Breast epithelium (tissue), 3 donors: ENCODE results near the gene OSTM1.

Experiments
- POLR2A ChIP-seq: fragments of 450-650 bp; IDR thresholded peaks from one replicate; pipeline ENCODE4 v1.6.1; 2016; ENCODE audit warnings: antibody characterized with exemption, mild to moderate bottlenecking, moderate library complexity
- POLR2AphosphoS5 ChIP-seq, 3 donors: sonication (generic); formaldehyde crosslinking; IDR thresholded peaks; one replicate each; pipeline ENCODE4 v1.6.1; 2017; ENCODE audit warnings: antibody characterized with exemption in 3 of 3
- TF ChIP-seq, protein P1 (sequence below), 3 donors: fragments of 450-650 bp; IDR thresholded peaks; one replicate each; pipeline ENCODE4 v1.5.1; 2016 to 2017; ENCODE audit warnings: antibody characterized with exemption in 3 of 3, mild to moderate bottlenecking in 3 of 3, moderate library complexity in 3 of 3

DNA sequence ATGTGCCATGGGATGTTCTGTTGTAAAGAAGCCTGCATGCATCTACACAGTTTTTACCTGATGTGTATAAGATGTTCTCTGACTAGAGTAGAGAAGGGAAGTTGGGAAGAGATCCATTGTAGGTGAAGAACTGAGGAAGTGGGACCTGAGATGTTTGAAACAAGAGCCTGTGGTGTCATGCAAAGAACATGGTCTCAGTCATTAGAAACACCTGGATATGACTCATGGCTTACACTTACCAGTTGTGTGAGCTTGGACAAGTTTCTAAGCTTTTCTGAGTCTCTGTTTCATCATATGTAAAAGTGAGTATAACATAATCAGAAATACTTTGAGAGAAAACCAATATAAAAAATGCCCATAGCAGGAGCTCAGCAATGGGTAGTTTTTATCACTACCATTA lies 64.6 kb downstream of the OSTM1 start:
- TF ChIP-seq, protein P1, sequence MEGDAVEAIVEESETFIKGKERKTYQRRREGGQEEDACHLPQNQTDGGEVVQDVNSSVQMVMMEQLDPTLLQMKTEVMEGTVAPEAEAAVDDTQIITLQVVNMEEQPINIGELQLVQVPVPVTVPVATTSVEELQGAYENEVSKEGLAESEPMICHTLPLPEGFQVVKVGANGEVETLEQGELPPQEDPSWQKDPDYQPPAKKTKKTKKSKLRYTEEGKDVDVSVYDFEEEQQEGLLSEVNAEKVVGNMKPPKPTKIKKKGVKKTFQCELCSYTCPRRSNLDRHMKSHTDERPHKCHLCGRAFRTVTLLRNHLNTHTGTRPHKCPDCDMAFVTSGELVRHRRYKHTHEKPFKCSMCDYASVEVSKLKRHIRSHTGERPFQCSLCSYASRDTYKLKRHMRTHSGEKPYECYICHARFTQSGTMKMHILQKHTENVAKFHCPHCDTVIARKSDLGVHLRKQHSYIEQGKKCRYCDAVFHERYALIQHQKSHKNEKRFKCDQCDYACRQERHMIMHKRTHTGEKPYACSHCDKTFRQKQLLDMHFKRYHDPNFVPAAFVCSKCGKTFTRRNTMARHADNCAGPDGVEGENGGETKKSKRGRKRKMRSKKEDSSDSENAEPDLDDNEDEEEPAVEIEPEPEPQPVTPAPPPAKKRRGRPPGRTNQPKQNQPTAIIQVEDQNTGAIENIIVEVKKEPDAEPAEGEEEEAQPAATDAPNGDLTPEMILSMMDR (IDR thresholded peaks at IDR 0.05): no peak
- no peak for TF ChIP-seq POLR2A
- no peak for TF ChIP-seq POLR2AphosphoS5 (IDR thresholded peaks at IDR 0.05)
